ENCODE results near the gene IGFL4.

IGFL4 gene

GRCh38 chr19:46022061-46022430 lies 18.8 kb downstream of the IGFL4 start:
- DNase-seq (ENCODE audit: low read depth in 3 of 3, low spot score in 1 of 3) = no peak

GRCh38 chr19:46021531-46022041 lies 19.2 kb downstream of the IGFL4 start:
- no peak for DNase-seq (ENCODE audit: low read depth in 3 of 3, low spot score in 1 of 3)

DNA sequence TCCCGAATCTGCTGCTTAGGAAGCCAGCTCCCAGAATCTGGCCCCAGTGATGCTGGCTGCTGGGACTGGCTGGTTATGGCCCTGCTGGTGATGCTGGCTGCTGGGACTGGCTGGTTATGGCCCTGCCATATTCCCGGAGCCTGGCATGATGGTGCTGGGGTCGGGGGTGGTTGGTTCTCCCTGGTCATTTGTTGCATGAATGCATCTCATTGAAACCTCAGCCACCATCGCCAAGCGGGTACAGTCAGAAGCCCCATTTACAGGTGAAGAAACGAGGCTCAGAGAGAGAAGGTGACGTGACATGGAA lies 20.0 kb downstream of the IGFL4 start:
- no peak for DNase-seq (ENCODE audit: low read depth in 3 of 3, low spot score in 1 of 3)

GRCh38 chr19:46019270-46019669 lies 21.5 kb downstream of the IGFL4 start:
- DNase-seq (ENCODE audit: low read depth in 3 of 3, low spot score in 1 of 3) = no peak

DNA sequence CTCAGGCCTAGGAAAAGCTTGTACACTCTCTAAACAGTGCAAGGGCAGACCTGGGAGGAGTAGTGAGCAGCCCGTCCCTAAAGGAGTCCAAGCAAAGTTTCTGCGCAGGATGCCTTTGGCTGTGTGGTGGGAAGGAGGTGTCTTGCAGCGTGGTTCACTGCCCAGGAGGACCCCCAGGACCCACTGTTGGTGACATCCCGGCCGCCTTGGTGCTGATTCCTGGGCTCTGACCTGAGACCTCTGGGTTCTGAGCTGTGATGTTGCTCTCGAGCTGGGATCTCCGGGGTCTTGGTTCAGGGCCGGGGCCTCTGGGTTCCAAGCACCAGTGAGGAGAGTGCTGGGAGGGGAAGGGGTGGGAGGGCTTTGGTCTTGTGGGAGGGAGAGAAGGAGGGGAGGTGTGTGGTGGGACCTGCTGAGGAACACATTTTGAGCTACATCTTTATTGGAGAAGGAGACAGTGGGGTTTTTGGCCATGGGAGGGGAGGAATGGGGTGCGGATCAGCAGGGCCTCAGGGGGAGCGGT lies 22.0 kb downstream of the IGFL4 start:
- no peak for DNase-seq (ENCODE audit: low read depth in 3 of 3, low spot score in 1 of 3)

- no peak for DNase-seq (ENCODE audit: low read depth in 3 of 3, low spot score in 1 of 3)
Measured at GRCh38 chr19:46017874-46018675, 22.7 kb downstream of the IGFL4 start.

DNA sequence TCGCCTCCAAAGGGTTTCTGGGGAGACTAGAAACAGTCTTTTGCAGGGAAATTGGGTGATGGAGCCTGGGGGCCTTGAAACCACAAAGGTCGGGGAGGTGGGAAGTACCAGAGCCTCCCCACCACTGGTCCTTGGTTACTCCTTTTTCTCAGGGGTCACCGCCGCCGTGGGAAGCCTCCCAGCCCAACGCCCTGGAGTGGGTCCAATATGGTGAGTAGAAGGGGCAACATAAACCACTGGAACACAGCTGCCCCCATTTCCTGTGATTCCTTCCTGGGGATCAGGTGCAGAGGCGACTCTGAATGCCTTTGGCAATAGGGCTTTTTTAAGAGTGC lies 23.7 kb downstream of the IGFL4 start:
- DNase-seq (ENCODE audit: low read depth in 3 of 3, low spot score in 1 of 3) = no peak

- DNase-seq (ENCODE audit: low read depth in 3 of 3, low spot score in 1 of 3) = peak; percentile 58 to 72 (median 59)
Measured at GRCh38 chr19:46016426-46017094, 24.2 kb downstream of the IGFL4 start.

DNA sequence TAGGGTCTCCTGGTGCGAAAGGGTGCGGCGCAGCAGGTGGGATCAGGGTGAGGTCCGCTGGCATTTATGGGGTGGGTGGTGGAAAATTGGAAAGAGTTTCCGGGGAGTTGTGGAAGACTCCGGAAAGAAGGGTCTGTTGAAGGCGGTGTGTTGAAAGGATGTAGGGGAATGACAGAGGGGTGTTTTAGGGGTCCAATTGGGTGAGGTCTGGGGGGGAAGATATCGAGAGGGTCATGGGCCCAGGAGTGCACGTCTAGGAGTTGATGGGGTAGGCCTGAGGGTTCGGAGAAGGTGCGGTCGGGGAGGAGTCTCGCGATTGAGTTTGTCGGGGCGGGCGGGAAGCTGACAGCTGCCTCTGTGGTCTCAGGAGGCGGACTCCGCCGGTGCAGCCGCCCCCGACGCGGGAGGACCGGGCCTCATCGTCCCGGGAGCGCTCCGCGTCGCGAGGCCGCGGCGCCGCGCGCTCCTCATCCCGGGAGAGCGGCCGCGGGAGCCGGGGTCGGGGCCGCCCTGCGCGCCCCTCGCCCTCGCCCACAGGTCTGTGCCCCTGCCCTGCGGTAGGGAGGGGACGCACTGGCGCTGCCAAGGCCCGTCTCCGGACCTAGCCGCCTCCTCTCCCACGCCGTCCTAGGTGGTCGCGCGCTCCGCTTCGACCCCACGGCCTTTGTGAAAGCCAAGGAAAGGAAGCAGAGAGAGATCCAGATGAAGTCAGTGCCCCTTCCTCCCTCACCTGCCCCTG lies 24.9 kb downstream of the IGFL4 start:
- DNase-seq (ENCODE audit: low read depth in 3 of 3, low spot score in 1 of 3) = no peak

GRCh38 chr19:46014941-46015686 lies 25.7 kb downstream of the IGFL4 start:
- DNase-seq (ENCODE audit: low read depth in 3 of 3, low spot score in 1 of 3) = peak; percentile 22 to 58 (median 40)

GRCh38 chr19:46014534-46014933 lies 26.3 kb downstream of the IGFL4 start:
- no peak for DNase-seq (ENCODE audit: low read depth in 3 of 3, low spot score in 1 of 3)

- peak; percentile 22 to 64 (median 39) for DNase-seq (ENCODE audit: low read depth in 3 of 3, low spot score in 1 of 3)
Measured at GRCh38 chr19:46009530-46010510, 31.0 kb downstream of the IGFL4 start.

GRCh38 chr19:46006411-46006810 lies 34.4 kb downstream of the IGFL4 start:
- DNase-seq (ENCODE audit: low read depth in 3 of 3, low spot score in 1 of 3) = no peak

DNA sequence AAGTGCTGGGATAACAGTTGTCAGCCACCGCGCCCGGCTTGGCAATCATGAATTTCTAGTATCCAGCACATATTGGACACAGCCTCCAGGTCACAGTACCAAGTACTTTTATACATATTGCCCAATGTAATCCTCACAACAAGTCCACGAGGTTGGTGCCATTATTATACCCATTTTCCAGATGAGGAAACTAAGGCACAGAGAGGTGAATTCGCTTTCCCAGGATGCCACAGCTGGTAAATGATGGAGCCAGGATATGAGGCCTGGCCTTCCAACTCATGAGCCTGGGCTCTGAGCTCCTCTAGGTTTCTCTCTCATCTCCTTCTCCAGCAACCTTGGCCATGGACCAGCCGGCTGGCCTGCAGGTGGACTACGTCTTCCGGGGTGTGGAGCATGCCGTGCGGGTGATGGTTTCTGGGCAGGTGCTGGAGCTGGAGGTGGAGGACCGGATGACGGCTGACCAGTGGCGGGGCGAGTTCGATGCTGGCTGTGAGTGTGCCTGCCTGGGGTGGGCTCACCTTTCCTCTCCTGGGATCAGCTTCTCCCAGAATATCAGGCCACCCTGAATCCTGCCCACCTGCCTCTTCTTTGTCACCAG lies 38.0 kb downstream of the IGFL4 start:
- DNase-seq (ENCODE audit: low read depth in 3 of 3, low spot score in 1 of 3) = no peak

DNA sequence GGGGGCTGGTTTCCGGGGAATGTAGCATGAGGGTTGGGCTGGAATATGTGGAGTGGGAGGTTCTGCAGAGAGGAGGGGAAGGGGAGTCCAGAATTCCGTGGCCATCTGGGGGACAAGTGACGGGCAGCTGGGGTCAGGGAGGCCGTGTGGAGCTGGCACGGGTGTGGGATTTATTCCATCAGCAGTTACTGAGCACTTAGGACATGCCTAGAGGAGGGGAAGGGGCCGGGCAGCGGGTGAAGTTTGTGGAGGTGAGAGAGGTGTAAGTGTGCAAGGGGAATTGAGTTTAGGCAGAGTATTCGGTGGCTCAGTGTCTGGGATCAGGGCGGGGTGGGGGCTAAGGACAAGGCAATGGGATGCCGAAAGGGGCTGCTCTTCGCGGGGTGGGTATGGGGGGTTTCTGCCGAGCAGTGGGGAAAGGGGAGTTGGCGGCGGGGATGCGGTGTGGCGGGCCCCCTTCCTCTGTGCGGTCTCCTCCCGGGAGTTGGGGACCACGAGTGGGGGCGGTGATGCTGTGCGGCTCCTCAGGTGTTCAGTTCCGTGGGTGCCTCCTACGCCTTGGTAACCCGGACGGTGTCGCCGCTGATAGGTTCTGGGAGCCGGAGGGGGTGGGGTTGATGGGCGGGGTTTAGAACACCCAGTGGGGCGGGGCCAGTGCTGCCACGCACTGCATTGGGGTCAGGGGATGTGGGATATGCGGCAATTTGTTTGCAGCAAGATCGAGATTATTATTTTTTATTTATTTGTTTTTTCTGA lies 40.1 kb downstream of the IGFL4 start:
- peak; percentile 40 to 49 (median 47) for DNase-seq (ENCODE audit: low read depth in 3 of 3, low spot score in 1 of 3)

DNA sequence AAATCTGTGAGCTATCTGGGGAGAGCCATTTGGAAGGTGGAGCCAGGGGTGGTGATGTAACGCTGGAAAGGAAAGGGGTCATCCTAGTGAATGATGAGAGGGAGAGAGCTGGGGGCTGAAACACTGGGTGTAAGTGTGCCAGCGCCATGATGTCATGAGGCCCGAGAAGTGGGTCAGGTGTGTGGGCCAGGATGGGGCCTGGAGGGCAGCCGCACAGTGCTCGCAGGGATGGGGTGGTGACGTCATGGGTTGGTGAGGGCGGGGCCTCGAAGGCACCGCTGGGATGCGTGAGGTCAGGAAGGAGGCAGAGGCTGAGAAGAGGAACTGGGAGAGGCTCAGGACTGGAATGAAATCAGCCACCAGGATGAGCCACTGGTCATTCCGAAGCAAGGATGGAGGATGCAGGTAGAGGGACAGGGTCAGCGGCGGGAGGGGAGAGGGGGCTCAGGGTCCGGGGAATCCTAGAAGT lies 41.1 kb downstream of the IGFL4 start:
- no peak for DNase-seq (ENCODE audit: low read depth in 3 of 3, low spot score in 1 of 3)

- DNase-seq (ENCODE audit: low read depth in 3 of 3, low spot score in 1 of 3) = no peak
Measured at GRCh38 chr19:45998834-45999233, 42.0 kb downstream of the IGFL4 start.

DNA sequence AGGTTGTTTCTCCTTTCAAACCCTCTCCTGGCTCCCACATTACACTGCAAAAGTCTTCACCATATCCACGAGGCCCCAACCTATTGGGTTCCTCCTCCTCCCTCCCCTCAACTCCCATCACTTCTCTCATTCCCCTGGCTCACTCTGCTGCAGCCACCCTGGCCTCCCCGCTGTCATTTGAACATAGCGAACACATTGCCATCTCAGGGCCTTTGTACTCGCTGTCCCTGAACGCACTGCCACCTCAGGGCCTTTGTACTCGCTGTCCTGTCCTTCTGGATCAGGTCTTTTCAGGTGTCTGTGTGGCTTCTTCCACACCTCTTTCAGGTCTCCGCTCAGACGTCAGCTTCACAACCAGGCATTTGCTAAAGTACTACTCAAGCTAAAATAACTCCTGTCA lies 43.9 kb downstream of the IGFL4 start:
- no peak for DNase-seq (ENCODE audit: low read depth in 3 of 3, low spot score in 1 of 3)
